Karpas-422 (cell line): Measurements from ENCODE around the gene KRCC1. TPM values are rescaled to one million over a fixed set of nuclear protein-coding genes. Genes with fewer than 3 reads are reported as not detected.

ENCODE experiments used
- DNase-seq: peaks from one replicate; pipeline ENCODE4 v3.0.0-alpha.2; 2015
- H2AFZ ChIP-seq: fragments of 200-600 bp; sonication (generic); 2 replicates; pipeline ENCODE4 v1.6.1; 2014; ENCODE audit warnings: antibody characterized with exemption, low read length, mixed read lengths
- H3K27ac ChIP-seq: fragments of 200-600 bp; sonication (generic); 2 replicates; pipeline ENCODE4 v1.5.1; 2014; ENCODE audit warnings: mild to moderate bottlenecking, low read length, moderate library complexity
- H3K27me3 ChIP-seq: fragments of 200-600 bp; sonication (generic); 2 replicates; pipeline ENCODE4 v1.6.1; 2014; ENCODE audit warnings: low read length, mixed read lengths
- H3K36me3 ChIP-seq: fragments of 200-600 bp; sonication (generic); 2 replicates; pipeline ENCODE4 v1.6.1; 2014; ENCODE audit warnings: low read length, mixed read lengths; ENCODE audit not compliant: insufficient read depth
- H3K4me1 ChIP-seq: fragments of 200-600 bp; sonication (generic); 2 replicates; pipeline ENCODE4 v1.6.1; 2014; ENCODE audit warnings: mild to moderate bottlenecking, low read length, mixed read lengths
- H3K4me2 ChIP-seq: fragments of 200-600 bp; sonication (generic); 2 replicates; pipeline ENCODE4 v1.6.1; 2014; ENCODE audit warnings: low read length, low read depth, mild to moderate bottlenecking; ENCODE audit not compliant: poor library complexity, severe bottlenecking
- H3K4me3 ChIP-seq: fragments of 200-600 bp; sonication (generic); 2 replicates; pipeline ENCODE4 v1.5.1; 2014; ENCODE audit warnings: mild to moderate bottlenecking, antibody characterized with exemption, low read length, mixed read lengths
- H3K79me2 ChIP-seq: fragments of 200-600 bp; sonication (generic); 2 replicates; pipeline ENCODE4 v1.6.1; 2014; ENCODE audit warnings: mild to moderate bottlenecking, low read length, mixed read lengths
- H3K9ac ChIP-seq: fragments of 200-600 bp; sonication (generic); 2 replicates; pipeline ENCODE4 v1.6.0; 2014; ENCODE audit warnings: low read length
- H3K9me2 ChIP-seq: fragments of 200-600 bp; sonication (generic), shearing (Covaris generic); replicated peaks from 2 replicates; pipeline ENCODE4 v1.6.0; 2014; ENCODE audit warnings: mild to moderate bottlenecking, low read length, moderate library complexity; ENCODE audit not compliant: insufficient read depth
- H3K9me3 ChIP-seq: fragments of 300-700, 200-600 bp; sonication (generic); 2 replicates; pipeline ENCODE4 v1.6.1; 2014; ENCODE audit warnings: low read length, mixed read lengths
- H4K20me1 ChIP-seq: fragments of 200-600 bp; sonication (generic); 2 replicates; pipeline ENCODE4 v1.6.1; 2014; ENCODE audit warnings: mild to moderate bottlenecking, antibody characterized with exemption, low read length, low read depth; ENCODE audit not compliant: insufficient read depth
- total RNA-seq: library from RNA; depleted of rRNA; stranded (reverse); fragments of >200 nt; shearing (Covaris generic); gene quantifications from 2 replicates; pipeline ENCODE4 v1.2.3, GENCODE V29; 2014; ENCODE audit warnings: low replicate concordance

The KRCC1 gene
- total RNA-seq, 1 experiment from 2014 or later = 63.6 TPM

- no peak overlapping the region for H3K4me3 ChIP-seq
- no peak overlapping the region for H3K27ac ChIP-seq
- H3K9me2 ChIP-seq = no peaks in the 10 kb centered on the region
- no peaks in the 10 kb centered on the region for H3K9me3 ChIP-seq
- no peak overlapping the region for H3K4me2 ChIP-seq
- no peaks in the 10 kb centered on the region for H3K27me3 ChIP-seq
- no peaks in the 10 kb centered on the region for H4K20me1 ChIP-seq
- DNase-seq = no peak
- H3K4me1 ChIP-seq = no peaks in the 10 kb centered on the region
- no peak overlapping the region for H3K9ac ChIP-seq
- no peak overlapping the region for H2AFZ ChIP-seq
- no peaks in the 10 kb centered on the region for H3K36me3 ChIP-seq
- no peaks in the 10 kb centered on the region for H3K79me2 ChIP-seq
These were observed 29.5 kb upstream of the KRCC1 start for GRCh38 chr2:88085099-88085498.

- Histone ChIP-seq H3K79me2 (no peaks in the 10 kb centered on the region), H3K4me2 (no peak overlapping the region), H3K9me2 (no peaks in the 10 kb centered on the region), H3K4me1 (no peaks in the 10 kb centered on the region), H3K27me3 (no peaks in the 10 kb centered on the region), H3K27ac (no peak overlapping the region), H3K9ac (no peak overlapping the region), H3K4me3 (no peak overlapping the region), H2AFZ (no peak overlapping the region), H3K36me3 (no peaks in the 10 kb centered on the region), H4K20me1 (no peaks in the 10 kb centered on the region), H3K9me3 (no peaks in the 10 kb centered on the region)
- DNase-seq = no peak
These were observed 27.2 kb upstream of the KRCC1 start for GRCh38 chr2:88082781-88083180.

- H3K4me3 ChIP-seq = no peak overlapping the region
- no peak overlapping the region for H3K27ac ChIP-seq
- DNase-seq = no peak
These were observed 26.5 kb upstream of the KRCC1 start for GRCh38 chr2:88081924-88082608.

GRCh38 chr2:88080545-88080944, 25.0 kb upstream of the KRCC1 start:
- Histone ChIP-seq H2AFZ (no peak overlapping the region), H3K27me3 (no peaks in the 10 kb centered on the region)

More at GRCh38 chr2:88081924-88082608, 26.5 kb upstream of the KRCC1 start:
- Histone ChIP-seq H3K27me3 (no peaks in the 10 kb centered on the region), H3K4me1 (no peaks in the 10 kb centered on the region), H3K9ac (no peak overlapping the region), H3K79me2 (no peaks in the 10 kb centered on the region), H2AFZ (no peak overlapping the region), H3K9me2 (no peaks in the 10 kb centered on the region), H3K36me3 (no peaks in the 10 kb centered on the region), H4K20me1 (no peaks in the 10 kb centered on the region), H3K4me2 (no peak overlapping the region), H3K9me3 (no peaks in the 10 kb centered on the region)

GRCh38 chr2:88078643-88079172, 23.1 kb upstream of the KRCC1 start:
- no peaks in the 10 kb centered on the region for H3K9me3 ChIP-seq

More at GRCh38 chr2:88080545-88080944, 25.0 kb upstream of the KRCC1 start:
- Histone ChIP-seq H3K4me3 (no peak overlapping the region), H3K9me2 (no peaks in the 10 kb centered on the region), H3K9me3 (no peaks in the 10 kb centered on the region), H3K27ac (no peak overlapping the region), H3K79me2 (no peaks in the 10 kb centered on the region), H4K20me1 (no peaks in the 10 kb centered on the region), H3K4me2 (no peak overlapping the region), H3K9ac (no peak overlapping the region), H3K4me1 (no peaks in the 10 kb centered on the region), H3K36me3 (no peaks in the 10 kb centered on the region)
- DNase-seq = no peak

GRCh38 chr2:88077080-88077479, 21.5 kb upstream of the KRCC1 start:
- Histone ChIP-seq H3K4me2 (no peak overlapping the region), H2AFZ (no peak overlapping the region), H3K9me2 (no peaks in the 10 kb centered on the region), H3K27me3 (no peaks in the 10 kb centered on the region), H3K79me2 (no peaks in the 10 kb centered on the region), H3K9ac (no peak overlapping the region), H3K4me3 (no peak overlapping the region), H4K20me1 (no peaks in the 10 kb centered on the region), H3K27ac (no peak overlapping the region), H3K4me1 (no peaks in the 10 kb centered on the region), H3K36me3 (no peaks in the 10 kb centered on the region), H3K9me3 (no peaks in the 10 kb centered on the region)
- no peak for DNase-seq

More at GRCh38 chr2:88078643-88079172, 23.1 kb upstream of the KRCC1 start:
- no peaks in the 10 kb centered on the region for H4K20me1 ChIP-seq
- H3K9ac ChIP-seq = no peak overlapping the region
- no peak overlapping the region for H3K4me3 ChIP-seq
- H3K9me2 ChIP-seq = no peaks in the 10 kb centered on the region
- H2AFZ ChIP-seq = no peak overlapping the region
- no peaks in the 10 kb centered on the region for H3K79me2 ChIP-seq
- H3K27me3 ChIP-seq = no peaks in the 10 kb centered on the region
- no peak overlapping the region for H3K4me2 ChIP-seq
- H3K27ac ChIP-seq = no peak overlapping the region
- no peaks in the 10 kb centered on the region for H3K36me3 ChIP-seq
- no peak for DNase-seq
- H3K4me1 ChIP-seq = no peaks in the 10 kb centered on the region

- no peaks in the 10 kb centered on the region for H3K9me3 ChIP-seq
- no peak overlapping the region for H3K4me2 ChIP-seq
- no peaks in the 10 kb centered on the region for H3K36me3 ChIP-seq
- no peaks in the 10 kb centered on the region for H3K4me1 ChIP-seq
- no peak overlapping the region for H2AFZ ChIP-seq
- H3K4me3 ChIP-seq = no peak overlapping the region
- no peak overlapping the region for H3K9ac ChIP-seq
- no peak overlapping the region for H3K27ac ChIP-seq
- no peaks in the 10 kb centered on the region for H3K79me2 ChIP-seq
- H3K27me3 ChIP-seq = no peaks in the 10 kb centered on the region
- DNase-seq = no peak
- no peaks in the 10 kb centered on the region for H3K9me2 ChIP-seq
- no peaks in the 10 kb centered on the region for H4K20me1 ChIP-seq
These were observed 19.3 kb upstream of the KRCC1 start for GRCh38 chr2:88074854-88075292.

- DNase-seq = no peak
- Histone ChIP-seq H3K9me2 (no peaks in the 10 kb centered on the region), H3K4me1 (no peaks in the 10 kb centered on the region), H3K9ac (no peak overlapping the region), H3K79me2 (no peaks in the 10 kb centered on the region), H4K20me1 (no peaks in the 10 kb centered on the region), H3K4me2 (no peak overlapping the region), H2AFZ (no peak overlapping the region), H3K27ac (no peak overlapping the region), H3K9me3 (no peaks in the 10 kb centered on the region), H3K4me3 (no peak overlapping the region), H3K36me3 (no peaks in the 10 kb centered on the region), H3K27me3 (no peaks in the 10 kb centered on the region)
These were observed 18.6 kb upstream of the KRCC1 start for GRCh38 chr2:88074150-88074549.
